GM23338 (cell line): ENCODE data around the gene LIF. TPM values are rescaled to one million over a fixed set of nuclear protein-coding genes. Genes with fewer than 3 reads are reported as not detected.

ENCODE experiments used
- ATAC-seq: fragments of 200-7000 bp; cut with Tn5 transposase; 3 replicates; pipeline ENCODE4 v1.9.1; 2020
- DNase-seq: peaks from one replicate; pipeline ENCODE4 v3.0.0-alpha.2; 2015; ENCODE audit warnings: low spot score
- H2AFZ ChIP-seq: fragments of 200-600 bp; sonication (generic); 2 replicates; pipeline ENCODE4 v1.8.0; 2016; ENCODE audit warnings: antibody characterized with exemption, mild to moderate bottlenecking, moderate library complexity
- H3F3A ChIP-seq: fragments of 200-600 bp; sonication (generic); replicated peaks from 2 replicates; pipeline ENCODE4 v1.8.0; 2017; ENCODE audit warnings: antibody characterized with exemption, mixed run types, low read depth
- H3K27ac ChIP-seq: fragments of 200-600 bp; sonication (generic); 2 replicates; pipeline ENCODE4 v1.6.1; 2016; ENCODE audit warnings: low read depth
- H3K27me3 ChIP-seq: fragments of 200-600 bp; sonication (generic); 2 replicates; pipeline ENCODE4 v1.8.0; 2016; ENCODE audit warnings: mild to moderate bottlenecking, mixed run types, moderate library complexity; ENCODE audit not compliant: insufficient read depth
- H3K36me3 ChIP-seq: fragments of 200-600 bp; sonication (generic); 2 replicates; pipeline ENCODE4 v1.8.0; 2016; ENCODE audit warnings: mild to moderate bottlenecking; ENCODE audit not compliant: insufficient read depth
- H3K4me1 ChIP-seq: fragments of 200-600 bp; sonication (generic); 2 replicates; pipeline ENCODE4 v1.8.0; 2016; ENCODE audit warnings: mild to moderate bottlenecking, moderate library complexity; ENCODE audit not compliant: insufficient read depth
- H3K4me2 ChIP-seq: fragments of 200-600 bp; sonication (generic); 2 replicates; pipeline ENCODE4 v1.7.1; 2017; ENCODE audit warnings: mixed run types
- H3K4me3 ChIP-seq: fragments of 200-600 bp; sonication (generic); 2 replicates; pipeline ENCODE4 v1.6.1; 2016; ENCODE audit warnings: mixed run types
- H3K79me2 ChIP-seq: fragments of 200-600 bp; sonication (generic); replicated peaks from 2 replicates; pipeline ENCODE4 v1.8.0; 2017; ENCODE audit warnings: mild to moderate bottlenecking; ENCODE audit not compliant: insufficient read depth
- H3K9me2 ChIP-seq: fragments of 200-600 bp; sonication (generic); 2 replicates; pipeline ENCODE4 v1.8.0; 2017; ENCODE audit not compliant: insufficient read depth
- H4K20me1 ChIP-seq: fragments of 200-600 bp; sonication (generic); replicated peaks from 2 replicates; pipeline ENCODE4 v1.8.0; 2017; ENCODE audit warnings: mild to moderate bottlenecking; ENCODE audit not compliant: insufficient read depth
- H3K27ac Mint-ChIP-seq: 2 replicates; pipeline ENCODE4 v1.8.0; 2020; ENCODE audit warnings: inconsistent platforms, mild to moderate bottlenecking, moderate library complexity, mixed read lengths
- H3K27me3 Mint-ChIP-seq: 3 replicates; pipeline ENCODE4 v1.8.0; 2022; ENCODE audit warnings: low read depth, mild to moderate bottlenecking, moderate library complexity, mixed read lengths, inconsistent platforms; ENCODE audit not compliant: insufficient read depth, poor library complexity
- H3K36me3 Mint-ChIP-seq: 3 replicates; pipeline ENCODE4 v1.8.0; 2021; ENCODE audit warnings: low read depth, mild to moderate bottlenecking, inconsistent platforms, moderate library complexity, mixed read lengths
- H3K4me1 Mint-ChIP-seq: 3 replicates; pipeline ENCODE4 v1.8.0; 2020; ENCODE audit warnings: mild to moderate bottlenecking, inconsistent platforms, mixed read lengths
- H3K4me3 Mint-ChIP-seq: 3 replicates; pipeline ENCODE4 v1.8.0; 2021; ENCODE audit warnings: moderate library complexity, mild to moderate bottlenecking, inconsistent platforms, mixed read lengths
- H3K9me3 Mint-ChIP-seq: 3 replicates; pipeline ENCODE4 v1.8.0; 2020; ENCODE audit warnings: moderate library complexity, mild to moderate bottlenecking, inconsistent platforms, mixed read lengths
- CREB1 ChIP-seq: fragments of 250-450 bp; sonication (Bioruptor Pico); IDR thresholded peaks from 2 replicates; pipeline ENCODE4 v1.5.0; 2020; ENCODE audit warnings: low read depth, mild to moderate bottlenecking, moderate library complexity
- CTCF ChIP-seq, 2 experiments: fragments of 200-600 bp in 1 of 2; sonication (generic) in 1 of 2; conservative IDR thresholded peaks; 2 replicates each; pipeline versions ENCODE4 v1.5.1 to v1.6.1; 2016 to 2017; ENCODE audit warnings: antibody characterized with exemption in 2 of 2, low read depth in 2 of 2, mild to moderate bottlenecking in 2 of 2, moderate library complexity in 1 of 2
- EZH2 ChIP-seq: fragments of 200-600 bp; sonication (generic); IDR thresholded peaks from one replicate; pipeline ENCODE4 v1.8.0; 2017; ENCODE audit warnings: antibody characterized with exemption, mild to moderate bottlenecking, low read depth; ENCODE audit not compliant: unreplicated experiment
- EZH2phosphoT487 ChIP-seq: fragments of 200-600 bp; sonication (generic); IDR thresholded peaks from one replicate; pipeline ENCODE4 v1.8.1; 2018; ENCODE audit warnings: antibody characterized with exemption; ENCODE audit not compliant: unreplicated experiment
- JUNB ChIP-seq: IDR thresholded peaks from one replicate; pipeline ENCODE4 v1.6.1; 2016; ENCODE audit warnings: antibody characterized with exemption; ENCODE audit not compliant: unreplicated experiment
- NANOG ChIP-seq: IDR thresholded peaks from 2 replicates; pipeline ENCODE4 v1.6.1; 2016; ENCODE audit warnings: antibody characterized with exemption, borderline replicate concordance
- POLR2AphosphoS5 ChIP-seq: IDR thresholded peaks from 2 replicates; pipeline ENCODE4 v1.6.1; 2016; ENCODE audit warnings: antibody characterized with exemption, low read depth
- REST ChIP-seq: IDR thresholded peaks from one replicate; pipeline ENCODE4 v1.6.1; 2018; ENCODE audit warnings: antibody characterized with exemption; ENCODE audit not compliant: unreplicated experiment
- STAT1 ChIP-seq: IDR thresholded peaks from one replicate; pipeline ENCODE4 v1.6.1; 2016; ENCODE audit warnings: antibody characterized with exemption; ENCODE audit not compliant: unreplicated experiment
- ZNF114 ChIP-seq: fragments of 250-450 bp; sonication (Bioruptor Pico); IDR thresholded peaks from 2 replicates; pipeline ENCODE4 v1.5.0; 2020; ENCODE audit warnings: mild to moderate bottlenecking, moderate library complexity
- ZNF331 ChIP-seq: fragments of 250-450 bp; sonication (Bioruptor Pico); IDR thresholded peaks from 2 replicates; pipeline ENCODE4 v1.5.0; 2020; ENCODE audit warnings: low read depth, mild to moderate bottlenecking, moderate library complexity
- ZNF462 ChIP-seq: fragments of 250-450 bp; sonication (Bioruptor Pico); IDR thresholded peaks from 2 replicates; pipeline ENCODE4 v1.5.0; 2020; ENCODE audit warnings: mild to moderate bottlenecking, moderate library complexity
- polyA plus RNA-seq: library from polyadenylated mRNA; unstranded; fragments of >200 nt; fragmentation: Nextera tagmentation; extraction: Ambion mirVana; gene quantifications from 2 replicates; pipeline ENCODE4 v1.2.1, GENCODE V29; 2016
- total RNA-seq: library from RNA; depleted of rRNA; stranded (reverse); fragments of >200 nt; shearing (Covaris generic); gene quantifications from 2 replicates; pipeline ENCODE4 v1.2.3, GENCODE V29; 2014
- TF ChIP-seq, protein P1 (sequence below): IDR thresholded peaks from 2 replicates; pipeline ENCODE4 v1.6.1; 2016; ENCODE audit warnings: antibody characterized with exemption

LIF gene
- total and polyA plus RNA-seq, 2 experiments from 2014 or later: 1.8 to 3.6 TPM

- H3K36me3 Mint-ChIP-seq: no peaks in the 10 kb centered on the region
- no peak overlapping the region for H3K4me3 Mint-ChIP-seq
- TF ChIP-seq, protein P1, sequence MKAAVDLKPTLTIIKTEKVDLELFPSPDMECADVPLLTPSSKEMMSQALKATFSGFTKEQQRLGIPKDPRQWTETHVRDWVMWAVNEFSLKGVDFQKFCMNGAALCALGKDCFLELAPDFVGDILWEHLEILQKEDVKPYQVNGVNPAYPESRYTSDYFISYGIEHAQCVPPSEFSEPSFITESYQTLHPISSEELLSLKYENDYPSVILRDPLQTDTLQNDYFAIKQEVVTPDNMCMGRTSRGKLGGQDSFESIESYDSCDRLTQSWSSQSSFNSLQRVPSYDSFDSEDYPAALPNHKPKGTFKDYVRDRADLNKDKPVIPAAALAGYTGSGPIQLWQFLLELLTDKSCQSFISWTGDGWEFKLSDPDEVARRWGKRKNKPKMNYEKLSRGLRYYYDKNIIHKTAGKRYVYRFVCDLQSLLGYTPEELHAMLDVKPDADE: no peak
- TF ChIP-seq STAT1 (no peak), ZNF114 (no peak), CTCF (conservative IDR thresholded peaks at IDR 0.05; ENCODE audit: low read depth in 2 of 2) (no peak), NANOG (no peak), REST (no peak), JUNB (no peak), EZH2phosphoT487 (no peak), EZH2 (no peak), POLR2AphosphoS5 (no peak), ZNF331 (no peak), CREB1 (no peak), ZNF462 (CRISPR knock-in tag) (no peak)
- H3K27ac Mint-ChIP-seq: no peak overlapping the region
- DNase-seq: no peak
- peaks cover 37% of the 10 kb centered on the region for H3K4me1 Mint-ChIP-seq
- Histone ChIP-seq H3K4me3 (no peak overlapping the region), H3F3A (0 out of 2 replicates have a peak, but pooled peaks cover 4% of the 10 kb centered on the region), H2AFZ (no peak overlapping the region; the same call in 1 of the 2 replicates), H3K4me1 (peaks cover 29% of the 10 kb centered on the region), H3K9me2 (peaks cover 5% of the 10 kb centered on the region; the same call in 1 of the 2 replicates), H4K20me1 (no peaks in the 10 kb centered on the region), H3K36me3 (no peaks in the 10 kb centered on the region), H3K4me2 (no peak overlapping the region), H3K79me2 (no peaks in the 10 kb centered on the region), H3K27me3 (no peaks in the 10 kb centered on the region), H3K27ac (no peak overlapping the region)
- peaks cover 4% of the 10 kb centered on the region; the same call in 1 of the 3 replicates for H3K9me3 Mint-ChIP-seq
- ATAC-seq: no peak
- H3K27me3 Mint-ChIP-seq: no peaks in the 10 kb centered on the region
Observed at GRCh38 chr22:30193031-30193775, 53.4 kb downstream of the LIF start.
